ENCODE data around the gene EXOSC10.
"Not testable (repeated sequence)": the region's sequence is repeated elsewhere in the genome, so short reads cannot be mapped to it uniquely, and the experiment has no call there.

The EXOSC10 gene

DNA sequence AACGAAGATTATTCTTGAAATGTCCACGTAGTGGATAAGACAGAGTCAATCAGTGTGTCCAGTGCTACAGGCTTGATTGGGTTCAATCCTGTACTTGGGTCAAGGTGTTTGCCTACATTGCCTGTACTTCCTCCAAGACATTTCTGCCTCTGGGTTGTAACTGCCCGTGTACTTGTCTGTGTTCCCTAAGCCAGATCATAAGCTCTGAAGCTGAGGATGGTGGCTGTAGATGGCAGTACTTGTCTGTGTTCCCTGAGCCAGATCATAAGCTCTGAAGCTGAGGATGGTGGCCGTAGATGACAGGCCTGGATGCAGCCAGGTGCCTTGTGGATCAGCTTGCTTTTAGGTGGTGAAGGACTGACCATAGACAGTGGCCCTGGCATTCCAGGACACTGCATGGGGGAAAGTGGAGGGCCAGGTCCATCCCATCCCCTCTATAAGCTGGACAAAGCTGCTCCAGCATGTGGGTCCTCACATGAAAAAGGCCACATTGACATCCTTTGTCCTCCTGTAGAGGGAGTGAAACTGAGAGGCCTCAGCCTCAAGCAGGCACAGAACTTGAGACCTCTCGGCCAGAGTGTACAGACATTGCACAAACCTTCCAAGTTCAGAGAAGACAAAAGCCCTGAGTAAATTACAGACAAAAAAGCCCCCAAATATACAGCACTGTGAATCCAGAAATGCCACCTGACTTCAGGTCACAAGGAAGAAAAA lies 37.9 kb downstream of the EXOSC10 start:
- no peak for DNase-seq (ENCODE audit: low spot score)

DNA sequence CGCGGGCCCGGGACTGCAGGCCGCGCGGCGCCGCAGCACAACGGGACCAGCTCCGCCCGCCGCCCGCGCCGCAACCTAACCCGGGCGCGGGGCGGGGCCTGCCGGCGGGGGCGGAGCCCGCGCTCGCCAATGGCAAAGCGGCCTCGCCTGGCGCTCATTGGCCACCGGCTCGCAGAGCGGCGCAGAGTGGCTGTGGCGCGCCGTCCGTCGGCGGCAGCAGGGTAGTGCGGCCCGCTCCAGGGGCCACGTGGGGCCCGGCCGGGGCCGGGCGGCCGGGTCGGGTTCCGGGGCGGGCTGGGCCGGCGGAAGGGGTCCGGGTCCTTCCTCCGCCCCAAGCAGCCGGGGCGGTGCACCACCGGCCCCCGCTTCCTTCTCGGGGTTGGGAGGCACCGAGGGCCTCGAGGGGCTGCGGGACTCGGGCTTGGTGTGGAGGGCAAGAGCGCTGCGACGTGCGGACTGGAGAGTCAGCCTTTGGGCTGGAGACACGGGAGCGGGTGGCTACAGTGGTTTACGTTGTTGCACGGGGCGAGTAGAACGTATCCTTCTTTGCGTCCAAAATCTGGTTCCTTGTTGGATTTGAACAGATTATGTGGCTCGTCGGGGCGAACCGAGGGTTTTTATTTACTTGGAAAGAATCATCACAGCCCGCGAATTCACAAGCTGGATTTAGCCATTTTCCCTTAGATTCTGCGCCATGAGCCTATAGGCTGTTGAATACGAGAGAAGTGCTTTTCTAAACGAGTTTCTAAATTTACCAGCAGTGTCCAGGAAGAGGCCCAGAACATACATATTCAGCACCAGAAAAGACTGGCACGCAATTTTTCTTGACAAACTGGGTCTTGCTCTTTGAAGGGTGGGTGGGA lies 39.5 kb downstream of the EXOSC10 start, which contains the start of gene SRM:
SRM (minus strand) TSS at position 51 of the 863 bp plus-strand sequence. CDS start 75 bp downstream, outside the sequence.
- peak; percentile 99 for DNase-seq (ENCODE audit: low spot score)

DNA sequence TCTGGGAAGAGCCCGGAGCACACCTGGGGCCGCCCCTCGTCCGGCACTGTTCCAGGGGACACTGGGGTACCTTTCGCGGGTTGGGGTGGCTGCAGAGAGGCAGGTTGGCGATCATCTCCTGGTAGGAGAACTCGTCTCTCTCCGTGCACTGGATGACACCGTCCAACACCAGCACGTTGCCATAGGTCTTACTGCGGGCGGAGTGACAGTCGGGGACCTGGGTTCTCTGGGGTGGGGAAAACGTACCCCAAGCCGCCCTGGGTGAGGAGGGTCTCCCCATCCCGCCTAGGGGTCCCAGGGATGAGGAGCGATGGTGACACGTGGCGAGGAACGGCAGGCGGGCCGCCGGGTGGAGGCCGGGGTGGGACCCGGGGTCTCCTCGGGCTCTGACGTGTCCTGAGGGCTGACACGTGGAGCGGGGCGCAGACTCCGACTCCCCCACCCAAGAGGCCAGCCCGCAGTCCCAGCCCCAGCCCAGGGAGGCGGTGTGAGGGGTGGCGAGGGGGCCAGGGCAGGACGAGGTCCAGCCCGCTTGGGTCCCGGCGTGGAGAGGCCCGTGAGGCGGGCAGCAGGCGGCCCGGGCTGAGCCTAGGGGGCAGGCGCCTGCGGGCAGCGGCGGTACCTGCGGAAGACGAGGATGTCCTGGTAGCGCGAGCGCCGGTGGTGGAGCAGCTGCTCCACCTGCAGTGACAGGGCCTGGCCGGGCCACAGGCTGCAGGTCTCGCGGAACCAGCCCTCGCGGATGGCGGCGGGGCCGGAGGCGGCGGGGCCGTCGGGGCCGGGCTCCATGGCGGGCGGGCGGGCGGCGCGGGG lies 40.3 kb downstream of the EXOSC10 start:
- peak; percentile 51 for DNase-seq (ENCODE audit: low spot score)

DNA sequence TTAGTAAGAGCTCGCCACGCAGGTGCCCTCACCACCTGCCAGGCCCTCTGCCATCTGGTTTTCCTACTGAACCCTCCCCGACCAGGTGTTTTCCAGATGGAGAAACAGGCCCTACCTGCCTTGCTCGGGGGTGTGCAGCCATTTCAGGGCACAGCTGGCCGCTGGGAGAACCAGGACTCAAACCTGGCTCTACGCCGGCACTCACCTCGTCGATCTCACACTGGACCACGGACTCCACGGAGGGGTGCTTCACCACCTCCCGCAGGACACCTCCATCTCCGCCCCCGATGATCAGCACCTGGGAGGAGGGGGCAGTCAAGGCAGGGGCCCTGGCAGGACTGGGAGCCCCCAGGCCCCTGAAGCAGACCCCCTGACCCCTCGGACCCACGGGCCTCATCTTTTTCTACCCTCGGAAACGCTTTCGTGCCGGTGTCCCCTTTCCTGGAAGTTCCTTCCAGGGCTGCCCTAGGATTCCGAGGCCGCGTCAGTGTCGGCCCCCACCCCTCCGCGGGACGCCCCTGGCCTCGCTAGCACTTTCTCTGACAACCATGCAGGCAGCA lies 41.0 kb downstream of the EXOSC10 start:
- no peak for DNase-seq (ENCODE audit: low spot score)

DNA sequence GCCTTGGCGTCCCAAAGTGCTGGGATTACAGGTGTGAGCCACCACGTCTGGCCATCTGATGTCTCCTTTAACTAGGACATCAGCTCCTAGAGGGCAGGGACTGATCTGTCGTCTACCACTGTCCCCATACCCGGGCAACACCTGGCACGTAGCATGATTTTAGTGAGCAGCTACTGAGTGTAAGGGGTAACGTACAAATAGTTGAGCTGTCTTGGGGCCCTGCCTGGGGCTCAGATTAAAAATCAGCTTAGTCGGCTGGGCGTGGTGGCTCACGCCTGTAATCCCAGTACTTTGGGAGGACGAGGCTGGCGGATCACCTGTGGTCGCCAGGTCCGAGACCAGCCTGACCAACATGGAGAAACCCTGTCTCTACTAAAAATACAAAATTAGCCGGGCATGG lies 41.6 kb downstream of the EXOSC10 start:
- no peak for DNase-seq (ENCODE audit: low spot score)

DNA sequence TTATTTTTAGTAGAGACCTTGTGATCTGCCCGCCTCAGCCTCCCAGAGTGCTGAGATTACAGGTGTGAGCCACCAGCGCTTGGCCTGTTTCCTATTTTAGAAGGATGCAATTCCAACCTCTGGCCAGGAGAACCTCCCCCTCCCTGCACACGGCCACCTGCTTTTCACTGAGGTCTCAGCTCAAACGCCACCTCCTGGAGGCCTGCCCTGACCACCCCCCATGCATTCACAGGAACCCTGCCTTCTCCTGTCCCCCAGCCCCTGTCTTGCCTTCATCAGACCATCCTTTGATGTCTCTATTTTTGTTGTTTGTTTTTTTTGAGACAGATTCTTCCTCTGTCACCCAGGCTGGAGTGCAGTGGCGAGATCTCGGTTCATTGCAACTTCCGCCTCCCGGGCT lies 42.2 kb downstream of the EXOSC10 start:
- no peak for DNase-seq (ENCODE audit: low spot score)

DNA sequence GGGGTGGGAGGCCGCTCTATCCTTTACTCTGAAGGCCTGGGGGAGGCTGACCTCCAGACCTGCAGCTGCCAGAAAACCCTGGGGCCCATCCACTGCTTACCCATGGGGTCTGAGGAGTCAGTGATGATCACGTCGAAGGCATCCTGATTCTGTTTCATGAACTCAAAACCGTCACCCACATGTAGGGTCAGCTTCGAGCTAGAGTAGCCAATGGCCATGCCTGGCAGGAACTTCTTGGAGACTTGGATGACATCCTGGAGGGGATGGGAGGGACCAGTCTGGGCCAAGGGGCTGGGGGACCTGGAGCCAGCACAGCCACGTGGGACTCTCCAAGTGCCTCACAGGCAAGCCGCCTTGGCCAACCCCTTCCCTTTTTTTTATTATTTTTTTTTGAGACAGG lies 43.2 kb downstream of the EXOSC10 start:
- no peak for DNase-seq (ENCODE audit: low spot score)

DNA sequence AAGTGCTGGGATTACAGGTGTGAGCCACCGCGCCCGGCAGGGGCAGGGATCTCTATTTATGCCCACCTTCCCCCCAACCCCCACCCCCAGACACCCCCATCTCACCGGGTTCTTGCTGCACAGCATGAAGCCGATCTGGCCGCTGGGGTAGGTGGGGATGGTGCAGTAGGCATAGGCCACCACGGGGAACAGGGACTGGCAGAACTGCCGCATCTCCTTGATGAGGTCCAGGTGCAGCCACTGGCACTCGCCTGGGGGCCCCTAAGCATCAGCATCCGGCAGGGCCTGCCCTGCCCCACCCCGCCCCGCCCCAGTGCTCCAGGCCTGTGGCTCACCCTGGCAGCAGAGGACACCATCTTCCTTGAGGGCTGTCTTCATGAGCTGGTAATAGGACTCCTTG lies 44.0 kb downstream of the EXOSC10 start:
- no peak for DNase-seq (ENCODE audit: low spot score)

DNA sequence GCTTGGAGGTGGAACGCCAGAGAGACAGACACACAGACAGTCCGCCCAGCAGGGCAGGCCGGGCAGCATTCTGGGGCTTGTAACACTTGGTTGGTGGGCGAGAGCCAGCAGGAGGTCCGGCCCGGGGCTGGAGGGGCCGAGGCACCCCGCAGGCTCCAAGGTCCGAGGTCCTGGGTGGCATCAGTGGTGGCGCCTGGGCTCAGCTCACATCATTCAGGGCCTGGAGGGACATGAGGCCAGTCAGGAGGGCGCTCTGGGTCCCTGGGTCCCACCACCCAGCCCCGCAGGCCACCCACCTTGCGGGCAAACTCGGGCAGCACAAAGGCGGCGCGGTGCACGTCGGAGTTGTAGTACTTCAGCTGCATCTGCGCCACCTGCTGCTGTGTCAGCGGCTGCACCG lies 45.0 kb downstream of the EXOSC10 start:
- DNase-seq (ENCODE audit: low spot score): no peak

DNA sequence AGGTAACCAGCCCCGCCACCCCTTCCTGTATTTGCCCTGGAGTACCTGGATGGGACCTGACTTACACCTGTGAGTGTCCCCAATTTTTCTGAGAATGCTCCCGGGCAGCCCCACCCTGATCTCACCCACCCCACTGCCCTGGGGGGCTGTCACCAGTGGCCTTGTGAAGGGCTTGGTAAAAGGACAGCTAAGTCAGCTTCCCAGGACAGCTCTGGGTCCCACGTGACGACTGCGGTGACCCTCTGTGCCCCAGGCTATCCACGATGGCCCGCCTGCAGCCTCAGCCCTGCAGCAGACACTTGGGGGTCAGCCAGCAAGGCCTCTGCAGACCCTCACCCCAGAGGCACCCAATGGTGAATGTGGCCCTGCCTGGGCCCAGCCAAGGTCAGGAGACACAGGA lies 45.5 kb downstream of the EXOSC10 start:
- DNase-seq (ENCODE audit: low spot score): no peak

DNA sequence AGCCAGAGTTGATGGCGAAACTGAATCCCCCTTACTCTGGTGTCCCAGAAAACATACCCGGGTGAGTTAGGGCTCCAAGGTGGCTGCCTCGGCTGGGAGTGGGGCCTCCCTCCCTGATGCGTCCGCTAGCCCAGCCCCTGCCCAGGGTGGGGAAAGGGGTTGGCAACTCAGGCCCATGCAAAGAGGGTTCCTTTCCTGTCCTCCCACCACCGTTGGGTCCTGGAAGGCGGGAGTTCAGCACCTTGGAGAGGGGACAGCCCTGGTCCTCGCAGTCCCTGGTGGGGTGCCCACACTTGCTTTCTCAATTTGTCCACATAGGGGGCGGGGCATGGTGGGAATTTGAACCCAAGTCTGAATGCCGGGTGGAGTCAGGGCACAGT lies 45.9 kb downstream of the EXOSC10 start:
- no peak for DNase-seq (ENCODE audit: low spot score)

DNA sequence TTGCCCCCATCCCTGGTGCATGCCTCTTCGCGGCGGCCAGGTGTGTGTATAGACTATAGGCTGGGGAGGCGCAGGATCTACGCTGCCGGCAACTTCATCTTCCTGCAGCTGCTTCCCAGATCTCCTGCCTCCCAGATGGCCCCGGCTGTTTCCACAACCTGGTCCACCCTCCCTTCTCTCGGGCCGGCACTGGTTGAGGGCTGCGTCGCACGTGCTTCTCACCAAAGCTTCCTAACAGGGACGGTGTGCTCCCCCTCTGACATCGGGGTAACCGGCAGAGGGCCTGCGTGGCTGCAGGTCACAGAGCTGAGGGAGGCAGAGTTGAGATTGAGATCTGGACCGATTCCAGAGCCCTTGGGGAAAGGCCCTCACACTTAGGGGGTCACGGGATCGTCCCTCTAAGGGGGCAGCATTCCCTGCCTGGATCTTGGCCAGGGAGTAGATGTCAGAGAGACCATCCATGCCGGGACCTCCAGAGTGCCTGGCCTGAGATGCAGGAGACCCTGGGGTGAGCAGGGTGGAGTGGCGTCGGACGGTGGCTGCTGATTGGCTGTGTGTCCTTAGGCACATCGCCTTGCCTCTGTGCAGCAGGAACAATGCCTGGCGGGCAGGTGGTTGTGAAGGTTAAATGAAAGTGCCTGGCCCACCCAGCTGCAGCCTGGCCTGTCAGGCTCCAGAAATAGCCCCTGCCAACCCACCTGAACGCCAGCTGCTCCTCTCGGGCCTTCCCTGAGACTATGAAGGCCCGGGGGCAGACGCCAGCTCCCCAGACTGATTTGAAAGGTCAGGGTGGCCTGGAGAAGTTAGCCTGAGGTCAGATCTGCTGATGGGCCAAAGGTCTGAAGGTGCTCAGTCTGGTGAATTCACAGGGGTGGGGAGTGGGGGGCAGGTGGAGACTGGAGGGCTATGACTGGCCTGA lies 46.6 kb downstream of the EXOSC10 start:
- no peak for DNase-seq (ENCODE audit: low spot score)

DNA sequence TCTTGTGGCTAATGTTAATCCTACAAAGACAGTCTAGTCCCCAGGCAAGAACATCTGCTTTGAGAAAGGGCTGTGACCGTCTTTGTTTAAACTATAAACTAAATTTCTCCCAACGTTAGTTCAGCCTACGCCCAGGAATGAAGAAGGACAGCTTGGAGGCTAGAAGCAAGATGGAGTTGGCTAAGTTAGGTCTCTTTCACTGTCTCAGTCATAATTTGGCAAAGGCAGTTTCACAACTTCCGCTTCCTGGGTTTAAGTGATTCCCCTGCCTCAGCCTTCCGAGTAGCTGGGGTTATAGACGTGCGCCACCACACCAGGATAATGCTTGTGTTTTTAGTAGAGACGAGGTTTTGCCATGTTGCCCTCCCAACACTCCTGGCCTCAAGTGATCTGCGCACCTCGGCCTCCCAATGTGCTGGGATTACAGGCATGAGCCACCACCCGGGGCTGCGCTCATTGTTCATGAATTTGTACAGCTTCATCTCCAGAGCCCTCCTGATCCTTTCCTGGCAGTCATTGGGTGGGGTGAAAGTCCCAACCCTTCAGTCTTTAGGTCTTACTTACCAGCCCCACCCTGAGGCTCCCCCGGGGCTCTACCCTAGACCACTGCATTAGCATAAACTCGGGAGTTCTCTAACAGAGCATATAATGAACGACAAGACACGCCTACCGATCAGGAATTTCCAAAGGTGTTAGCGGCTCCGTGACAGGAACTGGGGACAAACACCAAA lies 47.7 kb downstream of the EXOSC10 start:
- DNase-seq (ENCODE audit: low spot score): no peak

DNA sequence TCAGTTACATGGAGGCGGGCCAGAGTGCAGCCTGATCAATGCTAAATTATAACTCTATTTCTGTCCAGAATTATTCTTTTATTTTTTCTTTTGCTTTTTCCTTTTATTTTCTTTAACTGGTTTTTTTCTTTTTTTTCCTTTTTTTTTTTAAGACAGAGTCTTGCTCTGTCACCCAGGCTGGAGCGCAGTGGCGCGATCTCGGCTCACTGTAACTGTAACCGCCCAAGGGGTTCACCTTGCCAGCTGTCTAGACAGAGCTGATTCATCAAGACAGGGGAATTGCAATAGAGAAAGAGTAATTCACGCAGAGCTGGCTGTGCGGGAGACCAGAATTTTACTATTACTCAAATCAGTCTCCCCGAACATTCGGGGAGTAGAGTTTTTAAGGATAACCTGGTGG lies 48.5 kb downstream of the EXOSC10 start:
- not testable (repeated sequence) for DNase-seq (ENCODE audit: low spot score)

DNA sequence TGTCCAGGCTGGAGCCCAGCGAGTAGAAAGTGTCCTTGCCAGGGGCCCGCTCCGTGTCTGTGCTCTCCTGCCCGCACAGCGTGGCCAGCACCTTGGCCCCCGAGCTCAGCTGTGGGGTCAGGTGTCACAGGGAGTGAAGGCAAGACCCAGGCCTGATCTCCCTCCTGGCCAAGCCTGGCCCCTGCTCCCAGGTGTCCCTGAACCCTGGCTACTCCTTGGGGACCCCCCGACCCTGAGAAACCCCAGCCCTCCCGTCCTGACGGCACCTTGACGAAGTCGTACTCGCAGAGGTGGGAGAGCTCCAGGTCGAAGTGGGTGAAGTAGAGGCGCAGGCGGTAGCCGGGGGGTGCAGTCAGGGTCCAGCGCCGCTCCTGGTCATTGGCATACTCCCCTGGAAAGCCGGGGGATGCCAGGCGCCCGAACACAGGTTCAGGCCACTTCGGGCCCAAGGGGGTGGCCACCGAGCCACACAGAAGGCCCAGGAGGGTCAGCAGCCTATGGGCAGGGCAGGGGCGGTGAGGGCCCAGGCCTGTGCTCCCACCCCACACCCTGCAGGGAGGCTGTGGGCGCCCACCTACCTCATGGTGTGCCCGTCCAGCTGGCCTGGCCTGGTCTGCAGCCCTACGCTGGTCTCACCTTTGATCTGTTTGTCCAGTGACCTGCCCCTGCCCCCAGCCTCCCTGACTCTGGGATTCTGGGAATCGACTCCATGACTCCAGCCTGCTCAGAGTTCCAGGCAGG lies 52.9 kb downstream of the EXOSC10 start, which contains the start of gene MASP2:
MASP2 (minus strand) TSS at position 615 of the 741 bp plus-strand sequence; CDS start at position 583, 32 bp downstream.
- DNase-seq (ENCODE audit: low spot score): no peak

DNA sequence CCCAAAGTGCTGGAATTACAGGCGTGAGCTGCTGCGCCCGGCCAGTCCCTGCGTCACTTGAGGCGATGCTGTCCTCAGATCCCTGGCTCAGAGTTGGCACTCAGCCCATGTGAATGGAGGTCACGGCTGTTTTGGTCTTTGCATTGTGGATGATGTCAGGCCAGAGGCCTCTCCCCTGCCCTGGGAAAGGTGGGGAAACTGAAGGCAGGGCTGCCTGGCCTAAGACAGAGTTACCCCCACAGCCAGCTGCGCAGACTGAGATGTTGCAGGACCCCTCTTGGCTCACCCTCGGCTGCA lies 53.5 kb downstream of the EXOSC10 start:
- no peak for DNase-seq (ENCODE audit: low spot score)

DNA sequence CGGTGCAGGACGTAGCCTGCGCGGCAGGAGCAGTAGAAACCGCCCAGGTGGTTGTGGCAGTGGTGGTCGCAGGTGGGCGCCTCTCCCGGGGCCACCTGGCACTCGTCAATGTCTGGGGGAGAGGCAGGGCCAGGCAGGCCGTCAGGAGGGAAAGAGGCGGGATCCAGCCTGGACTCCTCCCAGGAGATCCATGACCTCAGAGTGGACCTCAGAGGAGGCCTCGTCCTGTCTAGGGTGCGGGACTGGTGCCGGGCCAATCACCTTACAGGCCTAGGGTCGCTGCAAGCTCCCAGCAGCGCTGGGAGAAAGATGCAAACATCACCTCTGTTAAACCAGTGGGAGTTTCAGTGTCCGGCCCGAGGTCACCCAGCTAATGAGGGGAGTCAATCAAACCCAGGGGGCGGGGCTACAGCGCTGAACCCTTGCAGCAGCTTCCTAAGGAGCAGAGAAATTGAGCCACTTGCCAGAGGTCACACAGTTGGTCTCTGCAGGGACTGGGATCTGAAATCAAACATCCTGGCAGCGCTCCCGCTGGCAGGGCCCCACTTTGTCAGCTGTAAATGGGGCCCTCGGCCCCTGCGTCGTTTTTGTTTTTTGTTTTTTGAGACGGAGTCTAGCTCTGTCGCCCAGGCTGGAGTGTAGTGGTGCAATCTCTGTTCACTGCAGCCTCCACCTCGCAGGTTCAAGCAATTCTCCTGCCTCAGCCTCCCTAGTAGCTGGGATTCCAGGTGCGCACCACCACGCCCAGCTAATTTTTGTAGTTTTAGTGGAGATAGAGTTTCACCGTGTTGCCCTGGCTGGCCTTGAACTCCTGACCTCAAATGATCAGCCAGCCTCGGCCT lies 54.0 kb downstream of the EXOSC10 start:
- DNase-seq (ENCODE audit: low spot score): no peak

DNA sequence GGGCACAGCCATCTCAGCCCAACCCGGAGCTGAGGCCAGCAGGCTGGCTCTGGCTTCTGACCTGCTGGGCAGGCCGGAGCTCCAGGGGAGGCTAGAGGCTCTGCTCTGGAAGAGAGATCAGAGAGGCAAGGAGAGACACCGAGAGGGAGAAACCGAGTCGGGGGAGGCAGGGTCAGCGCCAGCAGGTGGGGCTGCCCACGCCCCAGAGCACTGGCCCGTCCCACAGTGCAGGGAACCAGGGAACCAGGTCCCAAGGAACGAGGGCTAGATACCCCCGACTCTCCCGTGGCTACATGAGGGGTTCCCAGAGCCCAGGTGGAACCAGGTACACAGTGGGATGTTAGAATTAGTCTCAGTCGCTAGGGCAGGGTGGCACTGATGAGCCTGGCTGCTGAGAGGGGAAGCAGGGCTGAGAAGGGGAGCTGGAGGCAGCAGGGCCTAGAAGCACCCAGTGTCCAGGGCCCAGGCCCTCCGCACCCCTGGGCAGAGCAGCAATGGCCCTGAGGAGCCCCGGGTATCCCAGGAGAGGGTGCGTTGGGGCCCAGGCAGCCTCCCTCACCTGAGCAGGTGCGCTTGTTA lies 54.7 kb downstream of the EXOSC10 start:
- no peak for DNase-seq (ENCODE audit: low spot score)
